H9 (cell line): ENCODE measurements around the gene SLC2A5. TPM values are rescaled to one million over a fixed set of nuclear protein-coding genes. Genes with fewer than 3 reads are reported as not detected.

Experiments used
- DNase-seq: peaks from one replicate; pipeline ENCODE4 v3.0.0-alpha.2; 2017
- H2AFZ ChIP-seq: one replicate; pipeline ENCODE4 v1.6.1; 2013; ENCODE audit warnings: mild to moderate bottlenecking, low read length, control low read depth, moderate library complexity
- H2AK5ac ChIP-seq: 2 replicates; pipeline ENCODE4 v1.6.1; 2013; ENCODE audit warnings: low read length, control low read depth, mixed read lengths; ENCODE audit not compliant: insufficient read length
- H2BK120ac ChIP-seq: one replicate; pipeline ENCODE4 v1.6.1; 2013; ENCODE audit warnings: low read depth, mild to moderate bottlenecking, low read length, control low read depth, inconsistent platforms; ENCODE audit not compliant: poor library complexity, severe bottlenecking
- H2BK12ac ChIP-seq: 2 replicates; pipeline ENCODE4 v1.6.1; 2013; ENCODE audit warnings: low read length, control low read depth, mixed read lengths, low read depth; ENCODE audit not compliant: insufficient read length
- H2BK15ac ChIP-seq: 2 replicates; pipeline ENCODE4 v1.6.1; 2013; ENCODE audit warnings: low read depth, low read length, control low read depth
- H2BK20ac ChIP-seq: one replicate; pipeline ENCODE4 v1.6.1; 2013; ENCODE audit warnings: low read depth, mild to moderate bottlenecking, low read length, control low read depth, inconsistent platforms; ENCODE audit not compliant: poor library complexity, severe bottlenecking
- H2BK5ac ChIP-seq: 2 replicates; pipeline ENCODE4 v1.6.1; 2013; ENCODE audit warnings: low read length, control low read depth, mixed read lengths; ENCODE audit not compliant: insufficient read length
- H3K14ac ChIP-seq: 2 replicates; pipeline ENCODE4 v1.6.1; 2013; ENCODE audit warnings: low read length, control low read depth; ENCODE audit not compliant: insufficient read depth
- H3K18ac ChIP-seq: 2 replicates; pipeline ENCODE4 v1.6.1; 2013; ENCODE audit warnings: low read depth, mild to moderate bottlenecking, mixed read lengths, low read length, control low read depth; ENCODE audit not compliant: insufficient read length
- H3K23ac ChIP-seq: 2 replicates; pipeline ENCODE4 v1.6.1; 2013; ENCODE audit warnings: low read length, control low read depth, mixed read lengths, low read depth; ENCODE audit not compliant: insufficient read length
- H3K23me2 ChIP-seq: 2 replicates; pipeline ENCODE4 v1.6.1; 2013; ENCODE audit warnings: low read depth, mild to moderate bottlenecking, mixed read lengths, low read length, control low read depth; ENCODE audit not compliant: insufficient read length, poor library complexity, severe bottlenecking
- H3K27ac ChIP-seq: 2 replicates; pipeline ENCODE4 v1.5.1; 2013; ENCODE audit warnings: low read length, control low read depth, mixed read lengths, low read depth; ENCODE audit not compliant: insufficient read length
- H3K27me3 ChIP-seq: 2 replicates; pipeline ENCODE4 v1.6.1; 2013; ENCODE audit warnings: low read length, control low read depth, inconsistent platforms; ENCODE audit not compliant: insufficient read depth
- H3K4ac ChIP-seq: 2 replicates; pipeline ENCODE4 v1.6.1; 2013; ENCODE audit warnings: low read depth, mild to moderate bottlenecking, control low read depth, inconsistent platforms, low read length, moderate library complexity
- H3K4me1 ChIP-seq: 2 replicates; pipeline ENCODE4 v1.6.1; 2013; ENCODE audit warnings: low read length, control low read depth, inconsistent platforms; ENCODE audit not compliant: insufficient read depth
- H3K4me2 ChIP-seq: 2 replicates; pipeline ENCODE4 v1.6.1; 2013; ENCODE audit warnings: low read length, control low read depth, mixed read lengths; ENCODE audit not compliant: insufficient read length, insufficient read depth
- H3K56ac ChIP-seq: 2 replicates; pipeline ENCODE4 v1.6.1; 2013; ENCODE audit warnings: low read depth, mild to moderate bottlenecking, mixed read lengths, low read length, control low read depth; ENCODE audit not compliant: insufficient read length
- H3K79me1 ChIP-seq: 2 replicates; pipeline ENCODE4 v1.6.1; 2013; ENCODE audit warnings: low read depth, mild to moderate bottlenecking, moderate library complexity, low read length, control low read depth, inconsistent platforms; ENCODE audit not compliant: insufficient read depth, poor library complexity, severe bottlenecking
- H3K79me2 ChIP-seq: 2 replicates; pipeline ENCODE4 v1.6.1; 2013; ENCODE audit warnings: low read length, control low read depth, inconsistent platforms; ENCODE audit not compliant: insufficient read depth
- H3K9ac ChIP-seq: 2 replicates; pipeline ENCODE4 v1.6.1; 2013; ENCODE audit warnings: low read length, control low read depth, mixed read lengths; ENCODE audit not compliant: insufficient read length; ENCODE audit errors: extremely low read depth
- H3K9me3 ChIP-seq: one replicate; pipeline ENCODE4 v1.6.1; 2013; ENCODE audit warnings: low read depth, low read length, inconsistent platforms; ENCODE audit not compliant: control insufficient read depth
- H3T11ph ChIP-seq: one replicate; pipeline ENCODE4 v1.6.1; 2013; ENCODE audit warnings: mild to moderate bottlenecking, low read length, control low read depth, inconsistent platforms
- H4K20me1 ChIP-seq: one replicate; pipeline ENCODE4 v1.6.1; 2013; ENCODE audit not compliant: control insufficient read depth, insufficient read length, insufficient read depth
- H4K5ac ChIP-seq: 2 replicates; pipeline ENCODE4 v1.6.1; 2013; ENCODE audit warnings: low read depth, mild to moderate bottlenecking, mixed read lengths, low read length, control low read depth; ENCODE audit not compliant: insufficient read length
- H4K8ac ChIP-seq: replicated peaks from 2 replicates; pipeline ENCODE4 v1.6.1; 2013; ENCODE audit warnings: low read length, control low read depth, mixed read lengths, low read depth; ENCODE audit not compliant: insufficient read length
- H4K91ac ChIP-seq: 2 replicates; pipeline ENCODE4 v1.6.1; 2013; ENCODE audit warnings: low read depth, mild to moderate bottlenecking, moderate library complexity, mixed read lengths, low read length, control low read depth; ENCODE audit not compliant: insufficient read length
- H3K27ac Mint-ChIP-seq, 3 experiments: 2 replicates in 2 of 3; 3 replicates in 1 of 3; pipeline ENCODE4 v1.8.0; 2020 to 2021; ENCODE audit warnings: mixed read lengths in 3 of 3, mild to moderate bottlenecking in 1 of 3, moderate library complexity in 1 of 3
- H3K27me3 Mint-ChIP-seq: 2 replicates; pipeline ENCODE4 v1.8.0; 2021; ENCODE audit warnings: low read depth, mild to moderate bottlenecking, moderate library complexity, mixed read lengths
- H3K36me3 Mint-ChIP-seq, 3 experiments: 2 replicates in 2 of 3; 3 replicates in 1 of 3; pipeline ENCODE4 v1.8.0; 2020 to 2021; ENCODE audit warnings: low read depth in 3 of 3, mixed read lengths in 3 of 3; ENCODE audit not compliant: insufficient read depth in 1 of 3
- H3K4me1 Mint-ChIP-seq, 2 experiments: 2 replicates each; pipeline ENCODE4 v1.8.0; 2020; ENCODE audit warnings: mixed read lengths in 2 of 2
- H3K4me3 Mint-ChIP-seq, 2 experiments: 2 replicates in 1 of 2; 3 replicates in 1 of 2; pipeline ENCODE4 v1.8.0; 2020 to 2021; ENCODE audit warnings: mild to moderate bottlenecking in 2 of 2, mixed read lengths in 2 of 2, moderate library complexity in 1 of 2
- H3K9me3 Mint-ChIP-seq, 2 experiments: 2 replicates in 1 of 2; 3 replicates in 1 of 2; pipeline ENCODE4 v1.8.0; 2020; ENCODE audit warnings: mild to moderate bottlenecking in 2 of 2, mixed read lengths in 2 of 2, moderate library complexity in 1 of 2
- WGBS: extraction: QIAGEN DNeasy Blood & Tissue Kit; methylation state at CpG from one replicate; pipeline ENCODE4 v1.1.7; 2013; ENCODE audit warnings: missing lambda C conversion rate, low lambda C conversion rate, mixed read lengths; ENCODE audit not compliant: insufficient read length; ENCODE audit errors: extremely low coverage; 5-methylcytosine and 5-hydroxymethylcytosine counted together
- total RNA-seq: library from RNA; stranded (reverse); gene quantifications from 2 replicates; pipeline ENCODE4 v1.2.1, GENCODE V29; 2021
- TF ChIP-seq, protein P1 (sequence below): fragments of 200-600 bp; sonication (generic); conservative IDR thresholded peaks from 3 replicates; pipeline ENCODE4 v1.8.0; 2021; ENCODE audit warnings: antibody characterized with exemption, mild to moderate bottlenecking

Gene SLC2A5
- total RNA-seq, 1 experiment from 2014 or later = not detected

DNA sequence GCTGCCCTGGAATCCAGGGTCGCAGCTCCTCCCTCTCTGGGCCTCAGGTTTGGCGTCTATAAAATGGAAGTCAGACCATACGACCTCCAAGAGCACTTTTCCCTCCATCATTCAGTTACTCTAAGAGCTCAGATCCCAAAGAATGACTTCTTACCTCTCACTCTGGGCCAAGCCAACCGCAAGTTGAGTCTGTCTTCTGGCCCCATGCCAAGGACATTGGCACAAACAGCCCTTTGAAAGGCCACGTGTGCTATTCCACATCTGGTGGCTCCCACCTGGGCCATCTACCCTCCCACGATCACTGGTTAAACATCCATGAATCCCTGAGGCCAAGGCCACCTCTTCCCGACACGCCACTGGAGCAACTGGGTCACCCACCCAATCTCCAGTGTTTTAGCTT, 55.6 kb downstream of the SLC2A5 start:
- Histone ChIP-seq H2BK5ac (no peak overlapping the region), H3K56ac (no peak overlapping the region), H3K79me1 (no peaks in the 10 kb centered on the region), H3K9me3 (no peaks in the 10 kb centered on the region), H4K91ac (no peak overlapping the region), H3K23ac (no peak overlapping the region), H4K20me1 (no peaks in the 10 kb centered on the region), H2BK12ac (no peak overlapping the region), H3K4ac (no peak overlapping the region), H3K9ac (no peak overlapping the region), H2AFZ (no peak overlapping the region), H3K4me1 (no peaks in the 10 kb centered on the region), H2BK20ac (no peak overlapping the region), H3K27me3 (no peaks in the 10 kb centered on the region), H2BK120ac (no peak overlapping the region), H3K23me2 (no peaks in the 10 kb centered on the region), H2BK15ac (no peak overlapping the region), H4K5ac (no peak overlapping the region), H3K4me2 (no peak overlapping the region), H3T11ph (no peak overlapping the region), H4K8ac (no peak overlapping the region), H3K18ac (no peak overlapping the region), H3K14ac (no peak overlapping the region), H3K79me2 (no peaks in the 10 kb centered on the region), H3K27ac (no peak overlapping the region), H2AK5ac (no peak overlapping the region)
- TF ChIP-seq, protein P1, sequence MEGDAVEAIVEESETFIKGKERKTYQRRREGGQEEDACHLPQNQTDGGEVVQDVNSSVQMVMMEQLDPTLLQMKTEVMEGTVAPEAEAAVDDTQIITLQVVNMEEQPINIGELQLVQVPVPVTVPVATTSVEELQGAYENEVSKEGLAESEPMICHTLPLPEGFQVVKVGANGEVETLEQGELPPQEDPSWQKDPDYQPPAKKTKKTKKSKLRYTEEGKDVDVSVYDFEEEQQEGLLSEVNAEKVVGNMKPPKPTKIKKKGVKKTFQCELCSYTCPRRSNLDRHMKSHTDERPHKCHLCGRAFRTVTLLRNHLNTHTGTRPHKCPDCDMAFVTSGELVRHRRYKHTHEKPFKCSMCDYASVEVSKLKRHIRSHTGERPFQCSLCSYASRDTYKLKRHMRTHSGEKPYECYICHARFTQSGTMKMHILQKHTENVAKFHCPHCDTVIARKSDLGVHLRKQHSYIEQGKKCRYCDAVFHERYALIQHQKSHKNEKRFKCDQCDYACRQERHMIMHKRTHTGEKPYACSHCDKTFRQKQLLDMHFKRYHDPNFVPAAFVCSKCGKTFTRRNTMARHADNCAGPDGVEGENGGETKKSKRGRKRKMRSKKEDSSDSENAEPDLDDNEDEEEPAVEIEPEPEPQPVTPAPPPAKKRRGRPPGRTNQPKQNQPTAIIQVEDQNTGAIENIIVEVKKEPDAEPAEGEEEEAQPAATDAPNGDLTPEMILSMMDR = no peak
- no peaks in the 10 kb centered on the region; a peak in 1 of 5 replicates for H3K9me3 Mint-ChIP-seq
- no peaks in the 10 kb centered on the region for H3K36me3 Mint-ChIP-seq
- peaks cover 6 to 17% of the 10 kb centered on the region in 2 experiments; a peak in 3 of 4 replicates for H3K4me1 Mint-ChIP-seq
- H3K27me3 Mint-ChIP-seq = peaks cover 1% of the 10 kb centered on the region
- DNase-seq = no peak
- H3K27ac Mint-ChIP-seq = no peak overlapping the region
- WGBS = no CpG with 5 or more reads among the region's 8 CpGs
- H3K4me3 Mint-ChIP-seq = no peak overlapping the region
